ENCODE data around the gene USP15.

DNA sequence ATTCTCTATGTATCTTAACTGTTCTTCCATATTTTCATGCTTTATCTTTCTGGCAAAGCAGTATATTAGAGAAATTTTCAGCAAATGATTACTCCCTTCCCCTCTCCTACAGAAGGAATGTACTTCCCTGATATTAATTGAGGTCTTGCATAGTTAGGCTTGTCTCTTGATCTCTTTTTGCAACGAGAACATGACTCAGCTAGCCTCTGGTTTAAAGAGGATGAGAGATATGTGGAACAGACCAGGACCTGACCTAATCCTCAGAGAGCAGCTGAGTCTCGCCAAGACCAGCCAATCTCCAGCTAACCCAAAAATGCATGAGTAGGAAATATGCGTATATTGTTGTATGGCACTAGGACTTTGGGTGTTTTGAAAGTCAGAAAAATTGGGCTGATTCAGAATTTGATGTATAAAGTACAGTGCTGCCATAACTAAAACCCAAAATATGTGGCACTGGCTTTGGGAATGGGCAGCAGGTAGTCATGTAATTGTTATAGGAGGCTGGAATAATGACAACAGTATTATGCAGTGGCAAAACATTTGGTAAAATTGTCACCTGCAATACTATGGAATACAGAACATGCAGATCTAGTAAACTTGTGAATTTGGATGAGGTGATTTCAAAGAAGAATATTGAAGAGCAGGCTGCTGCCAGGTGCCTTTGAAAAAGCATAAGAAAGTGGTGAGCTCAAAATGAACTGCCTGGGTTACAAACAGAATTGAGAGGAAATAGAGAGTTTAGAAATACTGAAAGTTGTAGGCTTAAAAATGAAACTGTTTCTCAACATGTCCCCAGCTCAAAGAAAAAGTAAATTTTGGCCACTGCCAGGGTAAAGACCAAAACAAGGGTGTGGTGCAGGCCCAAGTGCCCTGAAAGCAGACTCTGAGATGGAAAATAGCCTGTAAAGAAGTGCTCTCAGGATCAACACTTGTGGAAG is 9.3 kb upstream of the USP15 start:
- no peak for TF ChIP-seq POLR2A (IDR thresholded peaks at IDR 0.05; ENCODE audit: control extremely low read depth in 1 of 2, low read depth in 2 of 2, low read length in 2 of 2)
- TF ChIP-seq, protein P1, sequence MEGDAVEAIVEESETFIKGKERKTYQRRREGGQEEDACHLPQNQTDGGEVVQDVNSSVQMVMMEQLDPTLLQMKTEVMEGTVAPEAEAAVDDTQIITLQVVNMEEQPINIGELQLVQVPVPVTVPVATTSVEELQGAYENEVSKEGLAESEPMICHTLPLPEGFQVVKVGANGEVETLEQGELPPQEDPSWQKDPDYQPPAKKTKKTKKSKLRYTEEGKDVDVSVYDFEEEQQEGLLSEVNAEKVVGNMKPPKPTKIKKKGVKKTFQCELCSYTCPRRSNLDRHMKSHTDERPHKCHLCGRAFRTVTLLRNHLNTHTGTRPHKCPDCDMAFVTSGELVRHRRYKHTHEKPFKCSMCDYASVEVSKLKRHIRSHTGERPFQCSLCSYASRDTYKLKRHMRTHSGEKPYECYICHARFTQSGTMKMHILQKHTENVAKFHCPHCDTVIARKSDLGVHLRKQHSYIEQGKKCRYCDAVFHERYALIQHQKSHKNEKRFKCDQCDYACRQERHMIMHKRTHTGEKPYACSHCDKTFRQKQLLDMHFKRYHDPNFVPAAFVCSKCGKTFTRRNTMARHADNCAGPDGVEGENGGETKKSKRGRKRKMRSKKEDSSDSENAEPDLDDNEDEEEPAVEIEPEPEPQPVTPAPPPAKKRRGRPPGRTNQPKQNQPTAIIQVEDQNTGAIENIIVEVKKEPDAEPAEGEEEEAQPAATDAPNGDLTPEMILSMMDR (IDR thresholded peaks at IDR 0.05; ENCODE audit: control extremely low read depth in 1 of 3, insufficient read depth in 1 of 3, low read depth in 1 of 3, low read length in 3 of 3), result no peak
- no peak for TF ChIP-seq RNF2 (IDR thresholded peaks at IDR 0.05; ENCODE audit: borderline replicate concordance, low read depth, low read length, missing control alignments, poor library complexity, severe bottlenecking)
- TF ChIP-seq, protein P2, sequence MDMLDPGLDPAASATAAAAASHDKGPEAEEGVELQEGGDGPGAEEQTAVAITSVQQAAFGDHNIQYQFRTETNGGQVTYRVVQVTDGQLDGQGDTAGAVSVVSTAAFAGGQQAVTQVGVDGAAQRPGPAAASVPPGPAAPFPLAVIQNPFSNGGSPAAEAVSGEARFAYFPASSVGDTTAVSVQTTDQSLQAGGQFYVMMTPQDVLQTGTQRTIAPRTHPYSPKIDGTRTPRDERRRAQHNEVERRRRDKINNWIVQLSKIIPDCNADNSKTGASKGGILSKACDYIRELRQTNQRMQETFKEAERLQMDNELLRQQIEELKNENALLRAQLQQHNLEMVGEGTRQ (IDR thresholded peaks at IDR 0.05; ENCODE audit: low read length), result no peak
- no peak for TF ChIP-seq POLR2AphosphoS5 (IDR thresholded peaks at IDR 0.05; ENCODE audit: low read depth, low read length)
- TF ChIP-seq, protein P3, sequence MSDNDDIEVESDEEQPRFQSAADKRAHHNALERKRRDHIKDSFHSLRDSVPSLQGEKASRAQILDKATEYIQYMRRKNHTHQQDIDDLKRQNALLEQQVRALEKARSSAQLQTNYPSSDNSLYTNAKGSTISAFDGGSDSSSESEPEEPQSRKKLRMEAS (IDR thresholded peaks at IDR 0.05), result no peak
- TF ChIP-seq BACH1 (IDR thresholded peaks at IDR 0.05; ENCODE audit: low read length), result no peak

Data from H1 (cell line).